A549 (cell line): ENCODE data around the gene CHST15. TPM values are rescaled to one million over a fixed set of nuclear protein-coding genes. Genes with fewer than 3 reads are reported as not detected.

Experiments
- ATAC-seq, 2 experiments: fragments of 200-7000 bp in 1 of 2; fragments of >200 bp in 1 of 2; cut with Nextera tagmentation in 1 of 2; cut with Tn5 transposase in 1 of 2; 3 replicates each; pipeline versions ENCODE4 v1.8.0 to v1.9.1; 2018 to 2020; ENCODE audit warnings: mild to moderate bottlenecking in 1 of 2, moderate library complexity in 1 of 2
- CTCF ChIA-PET: fragments of 300-600 bp; sonication (Branson Sonifier 250); formaldehyde crosslinking; extraction: SDS; loops from one replicate; lab custom pipeline; 2021; ENCODE audit warnings: antibody characterized with exemption, inconsistent platforms; lab: Yijun Ruan, JAX
- POLR2A ChIA-PET: fragments of 350-600 bp; formaldehyde crosslinking; extraction: SDS; loops from one replicate; lab custom pipeline; 2021; ENCODE audit warnings: antibody characterized with exemption, inconsistent platforms; lab: Yijun Ruan, JAX
- DNase-seq, 2 experiments: peaks; one replicate each; pipeline versions ENCODE4 v3.0.0 to v3.0.0-alpha.2; 2011 to 2016; ENCODE audit warnings: low read depth in 1 of 2, low spot score in 1 of 2
- FAIRE-seq: peaks from 2 replicates; lab custom pipeline; 2011; peaks lifted over from hg19 to GRCh38; lab: Jason Lieb, UNC
- H3K27ac ChIP-seq, 2 experiments: fragments of >200 bp; sonication (Bioruptor Twin); formaldehyde crosslinking; 3 replicates each; pipeline ENCODE4 v1.5.1; 2016 to 2017
- H3K4me1 ChIP-seq: fragments of >200 bp; sonication (Bioruptor Twin); formaldehyde crosslinking; 3 replicates; pipeline ENCODE4 v1.6.1; 2016
- H3K4me2 ChIP-seq: fragments of >200 bp; sonication (Bioruptor Twin); formaldehyde crosslinking; 3 replicates; pipeline ENCODE4 v1.6.1; 2016
- H3K4me3 ChIP-seq: fragments of >200 bp; sonication (Bioruptor Twin); formaldehyde crosslinking; 3 replicates; pipeline ENCODE4 v1.5.1; 2016
- H3K9me3 ChIP-seq: fragments of >200 bp; sonication (Bioruptor Twin); formaldehyde crosslinking; 3 replicates; pipeline ENCODE4 v1.6.1; 2016
- ATOH8 ChIP-seq: fragments of 250-450 bp; sonication (Bioruptor Pico); IDR thresholded peaks from 2 replicates; pipeline ENCODE4 v1.5.0; 2020; ENCODE audit warnings: low read depth, mild to moderate bottlenecking, moderate library complexity
- BHLHE40 ChIP-seq: IDR thresholded peaks from 2 replicates; pipeline ENCODE4 v1.6.1; 2012; ENCODE audit warnings: low read depth, low read length, inconsistent platforms
- CEBPB ChIP-seq, 2 experiments: fragments of >200 bp in 1 of 2; sonication (Bioruptor Twin) in 1 of 2; formaldehyde crosslinking in 1 of 2; IDR thresholded peaks; 2 replicates each; pipeline ENCODE4 v1.6.1; 2012 to 2016
- CHD2 ChIP-seq: fragments of 150-350 bp; IDR thresholded peaks from 2 replicates; pipeline ENCODE4 v1.6.1; 2014; ENCODE audit warnings: low read length; ENCODE audit not compliant: partially characterized antibody
- ELK1 ChIP-seq: fragments of 150-350 bp; IDR thresholded peaks from 2 replicates; pipeline ENCODE4 v1.6.1; 2014; ENCODE audit warnings: low read depth, mild to moderate bottlenecking, low read length
- FOSB ChIP-seq: fragments of 250-450 bp; sonication (Bioruptor Pico); IDR thresholded peaks from 2 replicates; pipeline ENCODE4 v1.5.0; 2020; ENCODE audit warnings: mild to moderate bottlenecking, moderate library complexity
- FOSL2 ChIP-seq, 2 experiments: fragments of 450-650 bp in 1 of 2; fragments of >200 bp in 1 of 2; sonication (Bioruptor Twin) in 1 of 2; formaldehyde crosslinking; IDR thresholded peaks; 2 replicates each; pipeline versions ENCODE4 v1.5.0 to v1.6.1; 2016 to 2020; ENCODE audit warnings: mild to moderate bottlenecking in 1 of 2, moderate library complexity in 1 of 2
- FOXS1 ChIP-seq: fragments of 250-450 bp; sonication (Bioruptor Pico); IDR thresholded peaks from 2 replicates; pipeline ENCODE4 v1.5.0; 2020; ENCODE audit warnings: mild to moderate bottlenecking, moderate library complexity
- JUNB ChIP-seq: fragments of >200 bp; sonication (Bioruptor Twin); formaldehyde crosslinking; IDR thresholded peaks from 2 replicates; pipeline ENCODE4 v1.6.1; 2016
- KDM1A ChIP-seq: fragments of 200-600 bp; sonication (generic); IDR thresholded peaks from 2 replicates; pipeline ENCODE4 v1.6.1; 2016; ENCODE audit warnings: low read depth, mild to moderate bottlenecking
- MAX ChIP-seq: IDR thresholded peaks from 2 replicates; pipeline ENCODE4 v1.6.1; 2012
- NPAS2 ChIP-seq: fragments of 250-450 bp; sonication (Bioruptor Pico); IDR thresholded peaks from 2 replicates; pipeline ENCODE4 v1.8.0; 2022; ENCODE audit warnings: mild to moderate bottlenecking, moderate library complexity, borderline replicate concordance
- REST ChIP-seq: fragments of 200-600 bp; sonication (generic); IDR thresholded peaks from 2 replicates; pipeline ENCODE4 v1.6.1; 2016; ENCODE audit warnings: antibody characterized with exemption, mild to moderate bottlenecking, moderate library complexity
- RNF2 ChIP-seq: fragments of 200-600 bp; sonication (generic); IDR thresholded peaks from 2 replicates; pipeline ENCODE4 v1.6.1; 2016; ENCODE audit warnings: low read depth, mild to moderate bottlenecking, antibody characterized with exemption, moderate library complexity, borderline replicate concordance
- TP53 ChIP-seq: fragments of 250-450 bp; sonication (Bioruptor Pico); IDR thresholded peaks from 2 replicates; pipeline ENCODE4 v1.5.0; 2021; ENCODE audit warnings: mild to moderate bottlenecking, moderate library complexity
- USF2 ChIP-seq: fragments of 450-650 bp; IDR thresholded peaks from 2 replicates; pipeline ENCODE4 v1.6.1; 2014; ENCODE audit warnings: antibody characterized with exemption
- ZC3H11A ChIP-seq: fragments of 450-650 bp; IDR thresholded peaks from 2 replicates; pipeline ENCODE4 v1.6.1; 2014; ENCODE audit warnings: antibody characterized with exemption, mild to moderate bottlenecking
- WGBS: methylation state at CpG from one replicate; pipeline ENCODE4 v1.1.6; 2017; ENCODE audit errors: missing lambda C conversion rate; 5-methylcytosine and 5-hydroxymethylcytosine counted together
- polyA plus RNA-seq, 4 experiments: library from polyadenylated mRNA; depleted of rRNA in 3 of 4; stranded (reverse); fragments of >200 nt; fragmentation: RNase III in 1 of 4; extraction: RNeasy Plus Mini Kit Qiagen cat#74134 plus additional on column Dnase treatment in 1 of 4; gene quantifications; 2 replicates in 3 of 4; 3 replicates in 1 of 4; pipeline ENCODE4 v1.2.3, GENCODE V29; 2011 to 2017

Gene CHST15
- polyA plus RNA-seq, 2 of the 4 experiments (the other 2 are of a cell fraction), result 5.1 to 10.3 TPM

DNA sequence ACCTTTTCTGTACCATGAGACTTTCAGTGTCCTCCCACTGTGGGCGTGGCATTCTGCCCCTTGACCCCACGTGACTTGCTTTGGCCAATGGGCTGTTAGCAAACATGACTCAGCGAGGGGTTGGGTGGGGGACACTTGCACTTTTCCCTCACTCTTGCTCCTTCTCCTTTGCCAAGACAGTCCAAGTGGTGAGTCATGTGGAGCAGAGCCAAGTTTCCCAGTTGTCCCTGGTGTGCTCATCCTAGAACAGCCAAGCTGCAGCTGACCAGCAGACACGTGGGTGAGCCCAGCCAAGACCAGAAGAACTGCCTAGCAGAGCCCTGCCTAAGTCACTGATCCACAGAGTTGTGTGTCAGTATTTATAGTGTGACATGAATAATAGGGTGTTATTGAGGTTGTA lies 119.0 kb downstream of the CHST15 start:
- WGBS, result 4% methylated on average over 4 of the region's 4 CpGs
- DNase-seq, result peak in 1 of 2 experiments; percentile 79

GRCh38 chr10:123972481-123973401 lies 120.7 kb downstream of the CHST15 start:
- TF ChIP-seq CEBPB (IDR thresholded peaks at IDR 0.05) (no peak), KDM1A (no peak), FOSB (CRISPR knock-in tag) (no peak), JUNB (no peak), BHLHE40 (no peak), TP53 (CRISPR knock-in tag) (no peak), NPAS2 (CRISPR knock-in tag) (no peak)
- no peak overlapping the region for H3K4me3 ChIP-seq
- CTCF ChIA-PET, result interaction anchor here (1.0 to 2.7 kb wide), 7 partner anchors 22 to 431 kb away, joined by 3 to 11 read pairs (median 6); no protein-coding TSS in a partner anchor

More for the DNA sequence above, 119.0 kb downstream of the CHST15 start:
- FAIRE-seq (no peak), ATAC-seq (peak; percentile 58 to 75; a peak in 4 of 6 replicates)
- Histone ChIP-seq H3K4me1 (no peaks in the 10 kb centered on the region), H3K9me3 (peaks cover 26% of the 10 kb centered on the region), H3K4me3 (no peak overlapping the region), H3K27ac (no peak overlapping the region), H3K4me2 (no peak overlapping the region)
- TF ChIP-seq MAX, result peak; percentile 83
- no peak for TF ChIP-seq ELK1
- TF ChIP-seq FOSL2 (IDR thresholded peaks at IDR 0.05), result no peak
- TF ChIP-seq FOSL2 (CRISPR knock-in tag; IDR thresholded peaks at IDR 0.05), result peak; percentile 66
- TF ChIP-seq USF2, result peak; percentile 80
- ChIA-PET CTCF (interaction anchor here (0.8 to 2.7 kb wide), 6 partner anchors 20 to 415 kb away, joined by 3 to 11 read pairs (median 6); no protein-coding TSS in a partner anchor), POLR2A (no interaction called here)

DNA sequence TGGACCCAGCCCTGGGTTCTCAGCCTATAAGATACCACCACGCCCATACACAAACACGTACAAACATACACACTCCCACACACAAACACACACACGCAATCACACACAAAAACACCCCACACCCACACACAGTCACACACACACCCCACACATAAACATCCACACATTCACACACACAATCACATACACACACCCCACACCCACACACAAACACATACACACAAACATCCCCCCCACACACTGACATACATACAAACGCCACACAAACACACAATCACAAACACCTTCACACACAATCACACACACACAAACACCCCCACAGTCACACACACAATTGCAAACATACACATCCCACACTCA lies 122.5 kb downstream of the CHST15 start:
- H3K4me2 ChIP-seq, result no peak overlapping the region
- no peaks in the 10 kb centered on the region for H3K4me1 ChIP-seq
- peaks cover 16% of the 10 kb centered on the region for H3K9me3 ChIP-seq
- 8% methylated on average over 4 of the region's 4 CpGs for WGBS
- ChIA-PET POLR2A (no interaction called here), CTCF (interaction anchor here (0.7 to 11.5 kb wide), 4 partner anchors 24 to 418 kb away, joined by 3 to 305 read pairs (median 31); no protein-coding TSS in a partner anchor)
- H3K27ac ChIP-seq, result no peak overlapping the region
- DNase-seq, result no peak
- H3K4me3 ChIP-seq, result no peak overlapping the region
- TF ChIP-seq RNF2 (no peak), REST (no peak), FOXS1 (CRISPR knock-in tag) (no peak), CHD2 (no peak), ZC3H11A (no peak), ATOH8 (CRISPR knock-in tag) (no peak)
- no peak for FAIRE-seq
- no peak for ATAC-seq

More at GRCh38 chr10:123972481-123973401, 120.7 kb downstream of the CHST15 start:
- no peak for DNase-seq
- FAIRE-seq, result no peak
- Histone ChIP-seq H3K9me3 (peaks cover 22% of the 10 kb centered on the region), H3K27ac (no peak overlapping the region), H3K4me1 (no peaks in the 10 kb centered on the region), H3K4me2 (no peak overlapping the region)
- no peak for ATAC-seq
- 68% methylated on average over 30 of the region's 62 CpGs for WGBS
- POLR2A ChIA-PET, result no interaction called here
